Ishikawa (cell line): ENCODE results near the gene ZCCHC9.

Source experiments
- CEBPB ChIP-seq: IDR thresholded peaks from 2 replicates; pipeline ENCODE4 v1.6.1; 2012
- CREB1 ChIP-seq: IDR thresholded peaks from 2 replicates; pipeline ENCODE4 v1.6.1; 2012; ENCODE audit warnings: low read depth
- EGR1 ChIP-seq: IDR thresholded peaks from 2 replicates; pipeline ENCODE4 v1.6.1; 2012
- EP300 ChIP-seq: IDR thresholded peaks from 2 replicates; pipeline ENCODE4 v1.6.1; 2012; ENCODE audit warnings: borderline replicate concordance
- FOXM1 ChIP-seq: IDR thresholded peaks from 2 replicates; pipeline ENCODE4 v1.6.1; 2012; ENCODE audit warnings: low read depth, borderline replicate concordance
- MAX ChIP-seq: IDR thresholded peaks from 2 replicates; pipeline ENCODE4 v1.6.1; 2012
- NFIC ChIP-seq: IDR thresholded peaks from 2 replicates; pipeline ENCODE4 v1.6.1; 2012
- RAD21 ChIP-seq: IDR thresholded peaks from 2 replicates; pipeline ENCODE4 v1.6.1; 2012; ENCODE audit warnings: low read depth
- TAF1 ChIP-seq: IDR thresholded peaks from 2 replicates; pipeline ENCODE4 v1.6.1; 2012; ENCODE audit warnings: low read depth, mild to moderate bottlenecking
- TCF12 ChIP-seq: IDR thresholded peaks from 2 replicates; pipeline ENCODE4 v1.6.1; 2012; ENCODE audit warnings: low read depth
- TEAD4 ChIP-seq: IDR thresholded peaks from 2 replicates; pipeline ENCODE4 v1.6.1; 2012
- USF1 ChIP-seq: IDR thresholded peaks from 2 replicates; pipeline ENCODE4 v1.6.1; 2012
- YY1 ChIP-seq: IDR thresholded peaks from 2 replicates; pipeline ENCODE4 v1.6.1; 2012; ENCODE audit warnings: low read depth
- ZBTB7A ChIP-seq: IDR thresholded peaks from 2 replicates; pipeline ENCODE4 v1.6.1; 2012; ENCODE audit warnings: low read depth
- TF ChIP-seq, protein P1 (sequence below): IDR thresholded peaks from 2 replicates; pipeline ENCODE4 v1.6.1; 2012; ENCODE audit warnings: low read depth, mild to moderate bottlenecking

ZCCHC9 gene

DNA sequence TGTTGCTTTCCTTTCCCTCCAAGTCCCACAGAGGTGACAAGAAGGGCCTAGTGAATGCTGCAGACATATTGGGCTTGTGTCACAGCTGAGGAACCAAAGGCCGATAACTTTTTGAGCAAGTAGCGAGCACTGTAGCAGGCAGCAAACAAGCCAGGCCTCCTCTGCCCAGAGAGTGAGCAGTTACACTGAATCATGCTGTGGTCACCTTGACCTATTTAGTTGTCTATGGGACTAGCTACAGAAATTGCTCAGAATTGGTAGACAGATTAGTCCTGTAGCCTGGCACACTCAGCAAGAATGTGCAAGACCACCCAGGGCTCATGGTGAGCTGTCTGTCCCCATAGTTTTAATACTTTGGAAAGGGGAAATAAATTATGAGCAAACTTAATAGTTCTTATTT, 25.2 kb downstream of the ZCCHC9 start:
- TF ChIP-seq ZBTB7A, result no peak
- no peak for TF ChIP-seq TEAD4
- no peak for TF ChIP-seq TAF1
- TF ChIP-seq YY1, result no peak
- TF ChIP-seq FOXM1, result no peak

GRCh38 chr5:81334304-81335061, 33.1 kb downstream of the ZCCHC9 start:
- TF ChIP-seq USF1, result no peak
- TF ChIP-seq ZBTB7A, result no peak
- no peak for TF ChIP-seq YY1
- TF ChIP-seq TAF1, result no peak
- no peak for TF ChIP-seq CREB1

GRCh38 chr5:81335946-81336345, 34.6 kb downstream of the ZCCHC9 start:
- TF ChIP-seq EP300 (no peak), NFIC (no peak), TEAD4 (no peak), MAX (no peak), CEBPB (no peak), CREB1 (no peak), RAD21 (no peak), TCF12 (no peak), TAF1 (no peak), FOXM1 (no peak), EGR1 (no peak), USF1 (no peak), ZBTB7A (no peak), YY1 (no peak)
- TF ChIP-seq, protein P1, sequence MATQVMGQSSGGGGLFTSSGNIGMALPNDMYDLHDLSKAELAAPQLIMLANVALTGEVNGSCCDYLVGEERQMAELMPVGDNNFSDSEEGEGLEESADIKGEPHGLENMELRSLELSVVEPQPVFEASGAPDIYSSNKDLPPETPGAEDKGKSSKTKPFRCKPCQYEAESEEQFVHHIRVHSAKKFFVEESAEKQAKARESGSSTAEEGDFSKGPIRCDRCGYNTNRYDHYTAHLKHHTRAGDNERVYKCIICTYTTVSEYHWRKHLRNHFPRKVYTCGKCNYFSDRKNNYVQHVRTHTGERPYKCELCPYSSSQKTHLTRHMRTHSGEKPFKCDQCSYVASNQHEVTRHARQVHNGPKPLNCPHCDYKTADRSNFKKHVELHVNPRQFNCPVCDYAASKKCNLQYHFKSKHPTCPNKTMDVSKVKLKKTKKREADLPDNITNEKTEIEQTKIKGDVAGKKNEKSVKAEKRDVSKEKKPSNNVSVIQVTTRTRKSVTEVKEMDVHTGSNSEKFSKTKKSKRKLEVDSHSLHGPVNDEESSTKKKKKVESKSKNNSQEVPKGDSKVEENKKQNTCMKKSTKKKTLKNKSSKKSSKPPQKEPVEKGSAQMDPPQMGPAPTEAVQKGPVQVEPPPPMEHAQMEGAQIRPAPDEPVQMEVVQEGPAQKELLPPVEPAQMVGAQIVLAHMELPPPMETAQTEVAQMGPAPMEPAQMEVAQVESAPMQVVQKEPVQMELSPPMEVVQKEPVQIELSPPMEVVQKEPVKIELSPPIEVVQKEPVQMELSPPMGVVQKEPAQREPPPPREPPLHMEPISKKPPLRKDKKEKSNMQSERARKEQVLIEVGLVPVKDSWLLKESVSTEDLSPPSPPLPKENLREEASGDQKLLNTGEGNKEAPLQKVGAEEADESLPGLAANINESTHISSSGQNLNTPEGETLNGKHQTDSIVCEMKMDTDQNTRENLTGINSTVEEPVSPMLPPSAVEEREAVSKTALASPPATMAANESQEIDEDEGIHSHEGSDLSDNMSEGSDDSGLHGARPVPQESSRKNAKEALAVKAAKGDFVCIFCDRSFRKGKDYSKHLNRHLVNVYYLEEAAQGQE, result no peak

- TF ChIP-seq NFIC (no peak), EGR1 (no peak), FOXM1 (no peak), MAX (no peak), CEBPB (no peak), YY1 (no peak), ZBTB7A (no peak), TEAD4 (no peak), EP300 (no peak), TCF12 (no peak), RAD21 (no peak), CREB1 (no peak), USF1 (no peak), TAF1 (no peak)
- TF ChIP-seq, protein P1, result no peak
Measured at GRCh38 chr5:81336556-81336955, 35.2 kb downstream of the ZCCHC9 start.

DNA sequence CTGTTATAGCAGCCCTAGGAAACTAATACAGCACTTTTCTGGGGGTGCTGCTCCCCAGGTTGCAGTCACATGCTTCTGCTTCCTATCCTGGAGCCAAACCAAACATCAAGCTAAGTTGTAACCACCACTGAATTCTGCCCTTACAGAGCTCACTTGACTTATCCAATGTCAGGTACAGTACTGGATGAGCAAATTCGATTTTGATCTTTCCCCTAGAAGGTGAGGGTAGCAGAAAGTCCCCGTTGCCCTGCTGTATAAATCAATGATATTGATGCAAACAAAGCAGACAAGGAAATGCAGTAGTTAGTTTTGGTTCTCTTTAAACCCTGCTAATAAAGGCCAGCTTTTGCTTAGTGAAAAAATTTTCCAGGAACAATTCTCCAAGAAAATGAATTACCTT, 36.4 kb downstream of the ZCCHC9 start:
- TF ChIP-seq CEBPB (no peak), TCF12 (no peak), NFIC (no peak), TAF1 (no peak), TEAD4 (no peak), EP300 (no peak)
- TF ChIP-seq, protein P1, result no peak
